Neural progenitor cell (in vitro differentiated cells): Measurements from ENCODE around the gene PDE9A.

Experiments used
- CTCF ChIP-seq: fragments of 200-600 bp; sonication (generic); IDR thresholded peaks from 2 replicates; pipeline ENCODE4 v1.5.1; 2017; ENCODE audit warnings: antibody characterized with exemption, mild to moderate bottlenecking
- EZH2 ChIP-seq: fragments of 200-600 bp; sonication (generic); IDR thresholded peaks from 2 replicates; pipeline ENCODE4 v1.6.1; 2017; ENCODE audit warnings: antibody characterized with exemption, mild to moderate bottlenecking, moderate library complexity
- EZH2phosphoT487 ChIP-seq: fragments of 200-600 bp; sonication (generic); IDR thresholded peaks from 2 replicates; pipeline ENCODE4 v1.6.1; 2017; ENCODE audit warnings: antibody characterized with exemption

GRCh38 chr21:42734323-42734971 is 81.0 kb downstream of the PDE9A start:
- TF ChIP-seq EZH2phosphoT487 (no peak), CTCF (no peak), EZH2 (no peak)
